Lung (tissue), 12 donors: ENCODE data around the gene TMEM156. TPM values are rescaled to one million over a fixed set of nuclear protein-coding genes. Genes with fewer than 3 reads are reported as not detected.
A peak's percentile ranks its signal among the peaks of the same experiment; 100 is the strongest.

ENCODE experiments used
- ATAC-seq: fragments of 200-7000 bp; cut with Tn5 transposase; one replicate; pipeline ENCODE4 v1.9.1; 2020; ENCODE audit warnings: moderate number of reproducible peaks; ENCODE audit not compliant: insufficient read depth, low FRiP score
- DNase-seq, 3 donors: peaks; one replicate each; pipeline ENCODE4 v3.0.0-alpha.2; 2013 to 2017
- H3K27ac ChIP-seq, 2 donors: one replicate each; pipeline ENCODE4 v1.5.1; 2013; ENCODE audit warnings: mild to moderate bottlenecking in 2 of 2, moderate library complexity in 2 of 2, control low read depth in 1 of 2, inconsistent platforms in 1 of 2, low read depth in 1 of 2, low read length in 1 of 2
- H3K27me3 ChIP-seq, 3 donors: one replicate each; pipeline ENCODE4 v1.5.1; 2013; ENCODE audit warnings: low read length in 2 of 3; ENCODE audit not compliant: control insufficient read depth in 3 of 3, insufficient read depth in 3 of 3
- H3K36me3 ChIP-seq, 4 donors: one replicate each; pipeline ENCODE4 v1.5.1; 2013; ENCODE audit warnings: low read length in 4 of 4, mild to moderate bottlenecking in 1 of 4, moderate library complexity in 1 of 4; ENCODE audit not compliant: control insufficient read depth in 4 of 4, insufficient read depth in 4 of 4
- H3K4me1 ChIP-seq, 5 donors: one replicate each; pipeline ENCODE4 v1.5.1; 2013; ENCODE audit warnings: low read length in 5 of 5, mild to moderate bottlenecking in 2 of 5, moderate library complexity in 1 of 5; ENCODE audit not compliant: control insufficient read depth in 5 of 5, insufficient read depth in 5 of 5
- H3K4me3 ChIP-seq: one replicate; pipeline ENCODE4 v1.5.1; 2013; ENCODE audit warnings: mild to moderate bottlenecking, control low read depth, moderate library complexity
- H3K9ac ChIP-seq, 2 donors: one replicate each; pipeline ENCODE4 v1.5.1; 2013; ENCODE audit warnings: low read length in 2 of 2, control low read depth in 1 of 2; ENCODE audit not compliant: insufficient read depth in 1 of 2
- H3K9me3 ChIP-seq, 4 donors: one replicate each; pipeline ENCODE4 v1.5.1; 2013; ENCODE audit warnings: low read length in 3 of 4, mild to moderate bottlenecking in 1 of 4, moderate library complexity in 1 of 4; ENCODE audit not compliant: control insufficient read depth in 4 of 4, insufficient read depth in 3 of 4
- CTCF ChIP-seq: IDR thresholded peaks from 2 replicates; pipeline ENCODE4 v1.5.1; 2012; ENCODE audit warnings: mild to moderate bottlenecking; ENCODE audit errors: control extremely low read depth, extremely low read depth
- WGBS, 2 donors: extraction: QIAGEN DNeasy Blood & Tissue Kit; methylation state at CpG; one replicate each; pipeline ENCODE4 v1.1.7; 2013; 5-methylcytosine and 5-hydroxymethylcytosine counted together
- polyA plus RNA-seq, 2 donors: library from polyadenylated mRNA; stranded (reverse); fragments of 200-250 nt; gene quantifications; one replicate each; pipeline ENCODE4 v1.2.1, GENCODE V29; 2013
- total RNA-seq, 2 donors: library from RNA; depleted of rRNA in 1 of 2; stranded (reverse); fragments of >200 nt in 1 of 2; gene quantifications; one replicate each; pipeline ENCODE4 v1.2.1, GENCODE V29; 2014 to 2021
- donor health status: control.
- donor health status: control.
- donor health status: Bipolar disorder and iron deficiency.
- donor health status: healthy.
- donor health status: DM: yes; HTN: yes; CAD: no.

Gene TMEM156
- total and polyA plus RNA-seq, 4 donors: 0.95 to 3.5 (median 1.2) TPM

- ATAC-seq: no peak
- no peak overlapping the region for H3K9ac ChIP-seq
- no peak for DNase-seq
- no peak for TF ChIP-seq CTCF
- H3K4me1 ChIP-seq: no peaks in the 10 kb centered on the region
- no peak overlapping the region for H3K4me3 ChIP-seq
- H3K27ac ChIP-seq: no peak overlapping the region
- H3K36me3 ChIP-seq: no peaks in the 10 kb centered on the region
- no peaks in the 10 kb centered on the region for H3K9me3 ChIP-seq
- WGBS, 2 donors: 85 to 86% methylated on average over 7 of the region's 7 CpGs
- no peaks in the 10 kb centered on the region for H3K27me3 ChIP-seq
Observed at GRCh38 chr4:38976308-38976707, 55.9 kb downstream of the TMEM156 start.

GRCh38 chr4:38968668-38969067 lies 63.5 kb downstream of the TMEM156 start:
- H3K9me3 ChIP-seq: no peaks in the 10 kb centered on the region
- no peak overlapping the region for H3K4me3 ChIP-seq
- no peaks in the 10 kb centered on the region for H3K4me1 ChIP-seq
- no peak for DNase-seq
- no peaks in the 10 kb centered on the region for H3K36me3 ChIP-seq
- ATAC-seq: no peak
- WGBS, 2 donors: 94 to 96% methylated on average over 5 of the region's 5 CpGs
- no peak overlapping the region for H3K9ac ChIP-seq
- no peaks in the 10 kb centered on the region for H3K27me3 ChIP-seq
- no peak for TF ChIP-seq CTCF
- no peak overlapping the region for H3K27ac ChIP-seq

- Histone ChIP-seq H3K36me3 (no peaks in the 10 kb centered on the region), H3K9me3 (no peaks in the 10 kb centered on the region), H3K4me1 (no peaks in the 10 kb centered on the region), H3K27me3 (no peaks in the 10 kb centered on the region), H3K27ac (no peak overlapping the region), H3K4me3 (no peak overlapping the region), H3K9ac (no peak overlapping the region)
- peak in 2 of 3 donors; percentile 29 to 61 for DNase-seq
- ATAC-seq: peak; percentile 62
- TF ChIP-seq CTCF: no peak
- WGBS, 2 donors: 88 to 95% methylated on average over 7 of the region's 7 CpGs
Observed at GRCh38 chr4:38967260-38968095, 64.7 kb downstream of the TMEM156 start.
